Measurements from ENCODE around the gene RAB29. TPM values are rescaled to one million over a fixed set of nuclear protein-coding genes. Genes with fewer than 3 reads are reported as not detected.

The RAB29 gene
- total and polyA plus RNA-seq, 2 donors (not counting 3 experiments of a cell fraction or from before 2014, with no cell fraction given) = 18.1 to 18.8 TPM

DNA sequence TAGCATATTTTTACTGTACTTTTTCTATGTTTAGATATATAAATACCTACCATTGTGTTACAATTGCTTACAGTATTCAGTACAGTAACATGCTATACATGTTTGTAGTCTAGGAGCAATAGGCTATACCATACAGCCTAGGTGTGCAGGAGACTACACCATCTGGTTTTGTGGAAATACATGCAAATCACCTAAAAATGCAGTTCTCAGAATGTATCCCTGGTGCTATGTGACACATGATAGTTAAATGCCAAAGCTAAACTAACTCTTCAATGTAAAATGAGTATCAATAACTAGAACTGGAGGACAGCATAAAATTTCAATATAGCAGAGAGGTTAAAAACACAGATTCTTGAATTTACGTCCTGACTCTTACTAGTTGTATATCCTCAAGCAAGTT, 40.1 kb downstream of the RAB29 start:
- peaks cover 0 to 4% of the 10 kb centered on the region in 2 experiments for H3K36me3 ChIP-seq (ENCODE audit: control insufficient read depth in 2 of 2, extremely low read depth in 1 of 2, insufficient read depth in 2 of 2, low read length in 2 of 2)

More for the DNA sequence above, 40.1 kb downstream of the RAB29 start:
- peaks cover 11% of the 10 kb centered on the region for H4K20me1 ChIP-seq (replicated peaks; ENCODE audit: control insufficient read depth, extremely low read depth, insufficient read depth, low read length)
- TF ChIP-seq JUN (IDR thresholded peaks at IDR 0.05; ENCODE audit: borderline replicate concordance, insufficient read depth, insufficient read length, low read depth) (no peak), EZH2 (IDR thresholded peaks at IDR 0.05; ENCODE audit: borderline replicate concordance, low read depth, low read length, severe bottlenecking) (no peak), POLR2A (IDR thresholded peaks at IDR 0.05; ENCODE audit: low read depth, low read length) (no peak), MYC (IDR thresholded peaks at IDR 0.05; ENCODE audit: low read depth, low read length) (no peak), POLR2AphosphoS5 (IDR thresholded peaks at IDR 0.05; ENCODE audit: insufficient read depth, low read depth, low read length) (no peak), GATA2 (IDR thresholded peaks at IDR 0.05; ENCODE audit: insufficient read depth, insufficient read length, low read depth, low read length) (no peak), FOS (IDR thresholded peaks at IDR 0.05; ENCODE audit: borderline replicate concordance, insufficient read depth, low read length) (no peak)
- TF ChIP-seq, protein P1, sequence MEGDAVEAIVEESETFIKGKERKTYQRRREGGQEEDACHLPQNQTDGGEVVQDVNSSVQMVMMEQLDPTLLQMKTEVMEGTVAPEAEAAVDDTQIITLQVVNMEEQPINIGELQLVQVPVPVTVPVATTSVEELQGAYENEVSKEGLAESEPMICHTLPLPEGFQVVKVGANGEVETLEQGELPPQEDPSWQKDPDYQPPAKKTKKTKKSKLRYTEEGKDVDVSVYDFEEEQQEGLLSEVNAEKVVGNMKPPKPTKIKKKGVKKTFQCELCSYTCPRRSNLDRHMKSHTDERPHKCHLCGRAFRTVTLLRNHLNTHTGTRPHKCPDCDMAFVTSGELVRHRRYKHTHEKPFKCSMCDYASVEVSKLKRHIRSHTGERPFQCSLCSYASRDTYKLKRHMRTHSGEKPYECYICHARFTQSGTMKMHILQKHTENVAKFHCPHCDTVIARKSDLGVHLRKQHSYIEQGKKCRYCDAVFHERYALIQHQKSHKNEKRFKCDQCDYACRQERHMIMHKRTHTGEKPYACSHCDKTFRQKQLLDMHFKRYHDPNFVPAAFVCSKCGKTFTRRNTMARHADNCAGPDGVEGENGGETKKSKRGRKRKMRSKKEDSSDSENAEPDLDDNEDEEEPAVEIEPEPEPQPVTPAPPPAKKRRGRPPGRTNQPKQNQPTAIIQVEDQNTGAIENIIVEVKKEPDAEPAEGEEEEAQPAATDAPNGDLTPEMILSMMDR (IDR thresholded peaks at IDR 0.05; ENCODE audit: extremely low read depth in 1 of 2, insufficient read depth in 1 of 2, low read depth in 1 of 2, low read length in 2 of 2) = no peak
- TF ChIP-seq, protein P2, sequence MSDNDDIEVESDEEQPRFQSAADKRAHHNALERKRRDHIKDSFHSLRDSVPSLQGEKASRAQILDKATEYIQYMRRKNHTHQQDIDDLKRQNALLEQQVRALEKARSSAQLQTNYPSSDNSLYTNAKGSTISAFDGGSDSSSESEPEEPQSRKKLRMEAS (IDR thresholded peaks at IDR 0.05; ENCODE audit: insufficient read depth, insufficient read length) = no peak
- DNase-seq (ENCODE audit: low read depth, low spot score) (no peak), FAIRE-seq (no peak)
- no peaks in the 10 kb centered on the region for H3K27me3 ChIP-seq (ENCODE audit: control insufficient read depth in 2 of 2, insufficient read depth in 2 of 2, low read length in 2 of 2)
- ChIA-PET CTCF (interaction anchor here (1.6 kb wide), 1 partner anchor 77 kb away, joined by 4 read pairs; no protein-coding TSS in a partner anchor), POLR2A (no interaction called here)
- no peak overlapping the region for H3K9ac ChIP-seq (replicated peaks; ENCODE audit: extremely low read depth, insufficient read depth, low read length)
- H2AFZ ChIP-seq (ENCODE audit: low read depth, low read length) = no peak overlapping the region
- intact Hi-C loops (cut with micrococcal nuclease) = no loop called here
- H3K27ac ChIP-seq (ENCODE audit: insufficient read depth, low read depth, low read length) = no peak overlapping the region
- dilution Hi-C loops (cut with MboI; ENCODE audit: extremely low pct_ligation_motif_present, low sequenced_read_pairs) = no loop called here
- peaks cover 89% of the 10 kb centered on the region for H3K79me2 ChIP-seq (ENCODE audit: control insufficient read depth, insufficient read depth, low read length)
- H3K4me3 ChIP-seq (replicated peaks in 1 of 3; ENCODE audit: insufficient read depth in 1 of 3, low read depth in 1 of 3, low read length in 3 of 3) = no peak overlapping the region
- H3K4me1 ChIP-seq (ENCODE audit: control insufficient read depth, extremely low read depth, insufficient read depth, low read length) = peaks cover 6% of the 10 kb centered on the region
- H3K9me3 ChIP-seq (replicated peaks; ENCODE audit: control insufficient read depth, insufficient read depth, low read length) = no peaks in the 10 kb centered on the region
- H3K4me2 ChIP-seq (ENCODE audit: insufficient read depth, low read length) = no peak overlapping the region
- H3K9me1 ChIP-seq (replicated peaks; ENCODE audit: control insufficient read depth, extremely low read depth, insufficient read depth, low read length) = no peaks in the 10 kb centered on the region
- BruUV-seq (replicated peaks) = no TSS peak

Measured in endothelial cell of umbilical vein (primary cell).